ENCODE data around the gene MAML3.

The MAML3 gene

GRCh38 chr4:140056015-140056414 is 98.0 kb downstream of the MAML3 start:
- no peak for TF ChIP-seq SIN3A (IDR thresholded peaks at IDR 0.05; ENCODE audit: borderline replicate concordance, insufficient read depth, low read length)
- no peak for TF ChIP-seq FOXP2 (optimal IDR thresholded peaks at IDR 0.05; ENCODE audit: borderline replicate concordance, extremely low read depth, extremely low read length, insufficient read depth)
- no peak for TF ChIP-seq POLR2AphosphoS5 (IDR thresholded peaks at IDR 0.05; ENCODE audit: low read depth, low read length)
- no peak for TF ChIP-seq TAF1 (IDR thresholded peaks at IDR 0.05; ENCODE audit: borderline replicate concordance, insufficient read depth, low read length)
- TF ChIP-seq REST (IDR thresholded peaks at IDR 0.05; ENCODE audit: insufficient read depth in 1 of 2, low read depth in 2 of 2, low read length in 2 of 2), result no peak

- no peak for TF ChIP-seq POLR2AphosphoS5 (IDR thresholded peaks at IDR 0.05; ENCODE audit: low read depth, low read length)
- no peak for TF ChIP-seq FOXP2 (optimal IDR thresholded peaks at IDR 0.05; ENCODE audit: borderline replicate concordance, extremely low read depth, extremely low read length, insufficient read depth)
- no peak for TF ChIP-seq REST (IDR thresholded peaks at IDR 0.05; ENCODE audit: insufficient read depth in 1 of 2, low read depth in 2 of 2, low read length in 2 of 2)
- no peak for TF ChIP-seq TAF1 (IDR thresholded peaks at IDR 0.05; ENCODE audit: borderline replicate concordance, insufficient read depth, low read length)
- no peak for TF ChIP-seq SIN3A (IDR thresholded peaks at IDR 0.05; ENCODE audit: borderline replicate concordance, insufficient read depth, low read length)
Observed at GRCh38 chr4:140054861-140055260, 99.1 kb downstream of the MAML3 start.

- no peak for TF ChIP-seq SIN3A (IDR thresholded peaks at IDR 0.05; ENCODE audit: borderline replicate concordance, insufficient read depth, low read length)
- no peak for TF ChIP-seq TAF1 (IDR thresholded peaks at IDR 0.05; ENCODE audit: borderline replicate concordance, insufficient read depth, low read length)
- TF ChIP-seq FOXP2 (optimal IDR thresholded peaks at IDR 0.05; ENCODE audit: borderline replicate concordance, extremely low read depth, extremely low read length, insufficient read depth), result no peak
- TF ChIP-seq REST (IDR thresholded peaks at IDR 0.05; ENCODE audit: insufficient read depth in 1 of 2, low read depth in 2 of 2, low read length in 2 of 2), result no peak
- no peak for TF ChIP-seq POLR2AphosphoS5 (IDR thresholded peaks at IDR 0.05; ENCODE audit: low read depth, low read length)
Observed at GRCh38 chr4:140053185-140053584, 100.8 kb downstream of the MAML3 start.

- TF ChIP-seq FOXP2 (optimal IDR thresholded peaks at IDR 0.05; ENCODE audit: borderline replicate concordance, extremely low read depth, extremely low read length, insufficient read depth), result no peak
- TF ChIP-seq SIN3A (IDR thresholded peaks at IDR 0.05; ENCODE audit: borderline replicate concordance, insufficient read depth, low read length), result no peak
- no peak for TF ChIP-seq TAF1 (IDR thresholded peaks at IDR 0.05; ENCODE audit: borderline replicate concordance, insufficient read depth, low read length)
- TF ChIP-seq POLR2AphosphoS5 (IDR thresholded peaks at IDR 0.05; ENCODE audit: low read depth, low read length), result no peak
- TF ChIP-seq REST (IDR thresholded peaks at IDR 0.05; ENCODE audit: insufficient read depth in 1 of 2, low read depth in 2 of 2, low read length in 2 of 2), result no peak
Observed at GRCh38 chr4:140052050-140052449, 101.9 kb downstream of the MAML3 start.
